GM18517 (cell line): ENCODE data around the gene IAPP.
"Not testable (repeated sequence)": the region's sequence is repeated elsewhere in the genome, so short reads cannot be mapped to it uniquely, and the experiment has no call there.

Experiments used
- ATAC-seq: cut with Tn5 transposase; IDR thresholded peaks from one replicate; pipeline ENCODE4 v1.9.1; 2021; ENCODE audit warnings: mild to moderate bottlenecking, moderate library complexity; ENCODE audit not compliant: unreplicated experiment

IAPP gene

GRCh38 chr12:21370845-21371449 is 1.8 kb upstream of the IAPP start:
- ATAC-seq, result no peak

GRCh38 chr12:21379218-21379617 is 6.5 kb downstream of the IAPP start:
- no peak for ATAC-seq

GRCh38 chr12:21381320-21381719 is 8.6 kb downstream of the IAPP start:
- not testable (repeated sequence) for ATAC-seq

- ATAC-seq, result no peak
Measured at GRCh38 chr12:21384261-21384660, 11.6 kb downstream of the IAPP start.

GRCh38 chr12:21387174-21387573 is 14.5 kb downstream of the IAPP start:
- no peak for ATAC-seq

- no peak for ATAC-seq
Measured at GRCh38 chr12:21392384-21392783, 19.7 kb downstream of the IAPP start.

- ATAC-seq, result not testable (repeated sequence)
Measured at GRCh38 chr12:21394828-21395626, 22.3 kb downstream of the IAPP start.

GRCh38 chr12:21413369-21414277 is 40.9 kb downstream of the IAPP start:
- ATAC-seq, result no peak

GRCh38 chr12:21416511-21417121 is 43.9 kb downstream of the IAPP start:
- no peak for ATAC-seq

GRCh38 chr12:21418398-21418797 is 45.7 kb downstream of the IAPP start:
- not testable (repeated sequence) for ATAC-seq

GRCh38 chr12:21419009-21419699 is 46.5 kb downstream of the IAPP start:
- ATAC-seq, result not testable (repeated sequence)

- ATAC-seq, result no peak
Measured at GRCh38 chr12:21428241-21428640, 55.5 kb downstream of the IAPP start.
